Adrenal gland (tissue), 12 donors: ENCODE data around the gene PSMG1. TPM values are rescaled to one million over a fixed set of nuclear protein-coding genes. Genes with fewer than 3 reads are reported as not detected.

ENCODE experiments used
- DNase-seq, 7 donors: peaks; one replicate each; pipeline ENCODE4 v3.0.0-alpha.2; 2019 to 2020
- H3K27ac ChIP-seq, 5 donors: fragments of 200-600 bp; sonication (generic) in 4 of 5; 1 replicate in 3 of 5; 2 replicates in 2 of 5; pipeline versions ENCODE4 v1.5.1 to v1.8.0; 2016 to 2020; ENCODE audit warnings: mild to moderate bottlenecking in 1 of 5
- H3K27me3 ChIP-seq: fragments of 200-600 bp; 2 replicates; pipeline ENCODE4 v1.8.0; 2021
- H3K36me3 ChIP-seq, 2 donors: fragments of 200-600 bp; replicated peaks in 1 of 2; 1 replicate in 1 of 2; 2 replicates in 1 of 2; pipeline versions ENCODE4 v1.5.1 to v1.8.0; 2018 to 2022
- H3K4me1 ChIP-seq, 2 donors: fragments of 200-600 bp; replicated peaks in 1 of 2; 1 replicate in 1 of 2; 2 replicates in 1 of 2; pipeline versions ENCODE4 v1.5.1 to v1.8.0; 2018 to 2021
- H3K4me3 ChIP-seq, 4 donors: fragments of 200-600 bp; sonication (generic) in 3 of 4; one replicate each; pipeline ENCODE4 v1.5.1; 2016 to 2018
- H3K9me3 ChIP-seq, 3 donors: fragments of 200-600 bp; sonication (generic) in 1 of 3; replicated peaks in 1 of 3; 1 replicate in 2 of 3; 2 replicates in 1 of 3; pipeline versions ENCODE4 v1.5.1 to v1.8.0; 2016 to 2021
- POLR2A ChIP-seq, 2 donors: fragments of 450-650 bp; IDR thresholded peaks; one replicate each; pipeline ENCODE4 v1.6.1; 2017; ENCODE audit warnings: antibody characterized with exemption in 2 of 2, mild to moderate bottlenecking in 2 of 2, moderate library complexity in 1 of 2
- WGBS, 4 donors: extraction: QIAGEN DNeasy Blood & Tissue Kit in 2 of 4; methylation state at CpG; one replicate each; pipeline versions ENCODE4 v1.1.5 to v1.1.7; 2013 to 2017; 5-methylcytosine and 5-hydroxymethylcytosine counted together
- intact Hi-C, 2 donors: fragments of 100-400 bp; cut with DNase I; formaldehyde crosslinking; loops; one replicate each; pipeline versions ENCODE4 v1.14.1 to v1.15.0; 2022 to 2023
- polyA plus RNA-seq, 3 donors: library from polyadenylated mRNA; stranded (reverse); fragments of 200-250 nt in 2 of 3; fragments of 350-450 nt in 1 of 3; fragmentation: Illumina TruSeq in 1 of 3; extraction: RNeasy Lipid Tissue Mini Kit (QIAGEN cat#74804) in 1 of 3; gene quantifications; one replicate each; pipeline ENCODE4 v1.2.3, GENCODE V29; 2013 to 2014
- total RNA-seq, 9 donors: library from RNA; depleted of rRNA in 4 of 9; stranded (reverse); fragments of >200 nt in 4 of 9; fragments of 120-200 nt in 1 of 9; fragmentation: NEBNext Ultra II Directional in 1 of 9; extraction: Animal tissue kit (Norgen Biotek cat#: 25700) in 1 of 9; gene quantifications; one replicate each; pipeline versions ENCODE4 v1.1.0 to v1.2.4, GENCODE V29; 2013 to 2023
- TF ChIP-seq, protein P1 (sequence below), 6 experiments: fragments of 450-650 bp in 4 of 6; fragments of 200-600 bp in 2 of 6; sonication (generic) in 1 of 6; IDR thresholded peaks; 1 replicate in 5 of 6; 2 replicates in 1 of 6; pipeline versions ENCODE4 v1.5.1 to v1.8.0; 2016 to 2021; ENCODE audit warnings: antibody characterized with exemption in 6 of 6, mild to moderate bottlenecking in 2 of 6, moderate library complexity in 1 of 6
- donor health status: healthy with polysubstance abuse.
- donor health status: Bipolar disorder and iron deficiency.
- donor health status: DM: yes; HTN: yes; CAD: no.
- donor health status: DM: no; HTN: no; CAD: no.
- donor health status: DM: no; HTN: no; CAD: no.
- donor health status: DM: yes; HTN: yes; CAD: no.

PSMG1 gene
- total and polyA plus RNA-seq, 12 donors: 19.0 to 104 (median 37.3) TPM

DNA sequence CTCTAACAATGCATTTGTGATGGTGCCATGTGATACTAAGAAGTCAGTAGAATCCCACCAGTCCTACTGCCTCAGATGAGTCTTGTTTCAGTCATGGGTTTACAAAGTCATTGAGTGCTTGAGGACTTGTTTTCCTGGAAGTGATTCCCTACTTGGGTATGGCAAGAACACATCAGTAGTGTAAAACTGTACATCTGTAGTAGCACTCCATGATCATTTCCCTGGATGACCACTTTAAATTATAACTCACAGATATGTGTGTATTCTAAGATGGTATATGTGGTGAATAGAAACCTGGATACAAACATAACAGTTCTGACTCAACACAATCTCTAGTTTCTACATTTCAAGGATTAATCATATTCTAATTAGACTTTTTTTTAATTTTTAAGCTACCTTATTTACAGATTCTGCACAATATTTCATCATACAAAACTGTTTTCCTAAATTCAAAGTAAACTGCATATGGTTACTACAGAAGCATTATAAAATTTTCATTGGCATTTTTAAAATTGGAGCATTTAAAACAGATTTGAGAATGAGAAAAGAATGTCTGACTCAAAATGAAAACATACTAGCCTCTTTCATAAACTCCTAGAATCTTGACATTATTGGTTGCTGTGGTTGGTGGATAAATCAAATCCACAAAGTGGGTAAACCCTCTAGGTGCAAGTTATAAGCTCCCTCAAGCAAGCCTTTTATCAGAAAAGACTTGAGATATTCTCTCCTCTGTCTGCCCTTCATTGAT, 6.8 kb upstream of the PSMG1 start:
- Histone ChIP-seq H3K4me1 (peaks cover 0 to 4% of the 10 kb centered on the region in 2 donors), H3K4me3 (no peak overlapping the region), H3K36me3 (no peaks in the 10 kb centered on the region), H3K27me3 (no peaks in the 10 kb centered on the region), H3K27ac (no peak overlapping the region), H3K9me3 (no peaks in the 10 kb centered on the region)
- no peak for DNase-seq
- intact Hi-C loops: loop anchor here in 1 of 2 donors (10.0 kb wide), 1 partner anchor 195 kb away; a partner anchor contains a TSS
- TF ChIP-seq, protein P1, sequence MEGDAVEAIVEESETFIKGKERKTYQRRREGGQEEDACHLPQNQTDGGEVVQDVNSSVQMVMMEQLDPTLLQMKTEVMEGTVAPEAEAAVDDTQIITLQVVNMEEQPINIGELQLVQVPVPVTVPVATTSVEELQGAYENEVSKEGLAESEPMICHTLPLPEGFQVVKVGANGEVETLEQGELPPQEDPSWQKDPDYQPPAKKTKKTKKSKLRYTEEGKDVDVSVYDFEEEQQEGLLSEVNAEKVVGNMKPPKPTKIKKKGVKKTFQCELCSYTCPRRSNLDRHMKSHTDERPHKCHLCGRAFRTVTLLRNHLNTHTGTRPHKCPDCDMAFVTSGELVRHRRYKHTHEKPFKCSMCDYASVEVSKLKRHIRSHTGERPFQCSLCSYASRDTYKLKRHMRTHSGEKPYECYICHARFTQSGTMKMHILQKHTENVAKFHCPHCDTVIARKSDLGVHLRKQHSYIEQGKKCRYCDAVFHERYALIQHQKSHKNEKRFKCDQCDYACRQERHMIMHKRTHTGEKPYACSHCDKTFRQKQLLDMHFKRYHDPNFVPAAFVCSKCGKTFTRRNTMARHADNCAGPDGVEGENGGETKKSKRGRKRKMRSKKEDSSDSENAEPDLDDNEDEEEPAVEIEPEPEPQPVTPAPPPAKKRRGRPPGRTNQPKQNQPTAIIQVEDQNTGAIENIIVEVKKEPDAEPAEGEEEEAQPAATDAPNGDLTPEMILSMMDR (IDR thresholded peaks at IDR 0.05): no peak
- TF ChIP-seq POLR2A (IDR thresholded peaks at IDR 0.05): no peak

DNA sequence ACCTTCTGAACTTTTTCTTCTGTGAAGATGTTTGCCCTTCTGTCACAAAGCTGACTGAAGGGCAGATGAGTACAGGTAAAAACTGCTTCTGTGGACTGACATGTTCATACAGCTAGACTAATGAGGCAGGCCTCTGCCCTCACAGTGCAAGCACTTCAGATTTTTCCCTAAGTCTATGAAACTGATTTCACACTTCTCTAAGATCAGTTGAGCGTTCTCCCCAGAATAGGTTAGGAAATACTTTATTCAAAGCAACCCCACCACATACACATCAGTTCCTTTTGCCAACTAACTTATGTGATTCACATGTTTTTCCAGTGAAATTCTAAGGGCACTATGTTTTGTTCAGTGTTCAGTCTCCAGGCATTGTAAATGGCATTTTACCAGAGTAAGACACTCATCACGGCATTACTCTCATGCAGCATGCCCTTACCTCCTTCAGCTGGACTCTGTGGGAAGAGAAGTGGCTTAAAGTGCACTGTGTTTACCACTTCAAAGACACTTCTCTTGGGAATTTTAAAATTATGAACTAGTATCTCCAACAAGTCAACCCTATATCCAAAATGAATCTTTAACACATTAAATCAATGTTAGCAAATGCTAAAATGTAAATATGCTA, 5.4 kb upstream of the PSMG1 start:
- Histone ChIP-seq H3K36me3 (no peaks in the 10 kb centered on the region), H3K27ac (no peak overlapping the region), H3K9me3 (no peaks in the 10 kb centered on the region), H3K4me1 (peaks cover 0 to 9% of the 10 kb centered on the region in 2 donors), H3K4me3 (no peak overlapping the region), H3K27me3 (no peaks in the 10 kb centered on the region)
- WGBS, 4 donors: 86 to 96% (median 92%) methylated on average over 2 of the region's 2 CpGs
- TF ChIP-seq, protein P1 (IDR thresholded peaks at IDR 0.05): no peak
- TF ChIP-seq POLR2A (IDR thresholded peaks at IDR 0.05): no peak
- intact Hi-C loops: loop anchor here in 1 of 2 donors (10.0 kb wide), 1 partner anchor 196 kb away; a partner anchor contains a TSS
- no peak for DNase-seq

DNA sequence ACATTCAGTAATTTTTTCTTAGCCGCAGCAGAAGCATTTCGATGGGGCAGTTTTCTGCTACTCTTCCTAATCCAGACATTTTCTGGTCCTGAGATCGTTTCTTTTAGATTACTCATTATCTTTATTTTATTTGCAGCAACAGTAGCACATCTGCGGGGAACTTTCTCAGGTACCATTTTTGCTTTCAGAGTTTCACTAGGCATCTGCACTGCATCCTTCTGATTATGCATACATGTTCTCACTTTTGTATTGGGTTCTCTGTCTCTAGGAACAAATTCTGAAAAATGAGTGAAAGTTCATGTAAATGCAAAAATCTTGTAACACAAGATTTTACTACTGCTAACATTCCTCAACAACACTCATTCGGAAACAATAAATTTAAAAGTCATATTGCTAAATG, 3.9 kb upstream of the PSMG1 start:
- Histone ChIP-seq H3K36me3 (no peaks in the 10 kb centered on the region), H3K9me3 (no peaks in the 10 kb centered on the region), H3K27me3 (no peaks in the 10 kb centered on the region), H3K4me3 (no peak overlapping the region), H3K27ac (no peak overlapping the region), H3K4me1 (peaks cover 5 to 13% of the 10 kb centered on the region in 2 donors)
- TF ChIP-seq, protein P1 (IDR thresholded peaks at IDR 0.05): no peak
- no peak for TF ChIP-seq POLR2A (IDR thresholded peaks at IDR 0.05)
- intact Hi-C loops: loop anchor here in 1 of 2 donors (10.0 kb wide), 1 partner anchor 198 kb away; a partner anchor contains a TSS
- no peak for DNase-seq
- 89 to 90% (median 90%) methylated on average over 5 of the region's 5 CpGs for WGBS, 4 donors

DNA sequence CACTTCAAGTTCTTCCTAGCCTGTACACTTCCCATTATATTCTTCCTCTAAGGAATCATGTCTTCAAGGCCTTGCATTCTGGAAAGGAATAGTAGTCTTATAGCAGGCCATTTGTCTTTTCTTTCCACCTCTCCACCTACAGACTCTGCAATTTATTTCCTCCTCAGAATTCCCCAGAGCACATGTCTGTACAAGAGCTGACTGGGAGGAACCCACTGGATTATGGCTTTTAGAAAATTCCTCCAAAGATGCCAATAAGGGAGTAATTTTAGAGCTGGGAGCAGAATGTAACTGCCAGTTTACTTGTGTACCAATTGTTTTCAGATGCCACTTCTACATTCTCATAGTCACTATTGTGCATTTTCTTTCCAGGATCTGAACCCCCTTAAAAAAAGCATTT, 3.4 kb upstream of the PSMG1 start:
- Histone ChIP-seq H3K27ac (no peak overlapping the region), H3K4me3 (no peak overlapping the region), H3K4me1 (peaks cover 7 to 18% of the 10 kb centered on the region in 2 donors), H3K36me3 (no peaks in the 10 kb centered on the region), H3K9me3 (no peaks in the 10 kb centered on the region), H3K27me3 (no peaks in the 10 kb centered on the region)
- TF ChIP-seq, protein P1 (IDR thresholded peaks at IDR 0.05): no peak
- TF ChIP-seq POLR2A (IDR thresholded peaks at IDR 0.05): no peak
- no peak for DNase-seq
- intact Hi-C loops: loop anchor here in 1 of 2 donors (10.0 kb wide), 1 partner anchor 198 kb away; a partner anchor contains a TSS
